ENCODE results near the gene E4F1. TPM values are rescaled to one million over a fixed set of nuclear protein-coding genes. Genes with fewer than 3 reads are reported as not detected.
"Not testable (repeated sequence)": the region's sequence is repeated elsewhere in the genome, so short reads cannot be mapped to it uniquely, and the experiment has no call there.

E4F1 gene
- total and polyA plus RNA-seq, 3 donors from 2014 or later, result 20.0 to 69.4 (median 57.4) TPM

DNA sequence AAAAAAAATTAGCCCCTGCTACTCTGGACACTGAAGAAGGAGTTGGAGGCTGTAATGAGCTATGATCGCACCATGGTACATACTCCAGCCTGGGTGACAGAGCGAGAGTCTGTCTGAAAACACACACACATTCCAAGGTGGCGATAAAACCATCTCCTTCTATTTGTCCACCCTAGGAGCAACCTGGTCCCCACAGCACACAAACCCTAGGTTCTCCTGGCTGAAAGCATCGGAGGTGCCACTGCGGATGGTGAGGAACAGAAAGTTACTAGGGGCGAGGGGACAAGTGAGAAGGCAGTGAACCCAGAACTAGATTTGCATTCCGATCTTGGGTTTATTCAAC, 29.4 kb downstream of the E4F1 start:
- H3K36me3 ChIP-seq (ENCODE audit: low read depth, missing control alignments), result no peaks in the 10 kb centered on the region
- TF ChIP-seq CTCF (IDR thresholded peaks at IDR 0.05) (no peak), POLR2A (IDR thresholded peaks at IDR 0.05) (no peak)
- H3K27me3 ChIP-seq, result no peaks in the 10 kb centered on the region
- intact Hi-C loops (cut with DNase I; ENCODE audit: low total_unique reads), result loop anchor here (10.0 kb wide), 1 partner anchor 98 kb away; the partner anchor contains the start of gene TRAF7
- 95 to 97% methylated on average over 7 of the region's 7 CpGs for WGBS, 2 donors
- no peaks in the 10 kb centered on the region for H3K9me3 ChIP-seq
- DNase-seq, result no peak
- no peak overlapping the region for H3K27ac ChIP-seq
- H3K4me1 ChIP-seq, result peaks cover 14% of the 10 kb centered on the region
- H3K4me3 ChIP-seq, result no peak overlapping the region

- no peaks in the 10 kb centered on the region for H3K27me3 ChIP-seq
- 80 to 86% methylated on average over 8 to 11 of the region's 11 CpGs for WGBS, 2 donors
- H3K4me3 ChIP-seq, result no peak overlapping the region
- H3K36me3 ChIP-seq (ENCODE audit: low read depth, missing control alignments), result no peaks in the 10 kb centered on the region
- no peaks in the 10 kb centered on the region for H3K9me3 ChIP-seq
- peaks cover 14% of the 10 kb centered on the region for H3K4me1 ChIP-seq
- H3K27ac ChIP-seq, result no peak overlapping the region
- intact Hi-C loops (cut with DNase I; ENCODE audit: low total_unique reads), result loop anchor here (10.0 kb wide), 1 partner anchor 98 kb away; the partner anchor contains the start of gene TRAF7
- TF ChIP-seq CTCF (IDR thresholded peaks at IDR 0.05) (no peak), POLR2A (IDR thresholded peaks at IDR 0.05) (no peak)
- DNase-seq, result no peak
Measured at GRCh38 chr16:2253293-2253692, 29.9 kb downstream of the E4F1 start.

GRCh38 chr16:2256531-2257140, 33.2 kb downstream of the E4F1 start:
- 78 to 86% methylated on average over 12 of the region's 12 CpGs for WGBS, 2 donors
- intact Hi-C loops (cut with DNase I; ENCODE audit: low total_unique reads), result loop anchor here (10.0 kb wide), 1 partner anchor 102 kb away; the partner anchor contains the start of gene TRAF7
- TF ChIP-seq POLR2A (IDR thresholded peaks at IDR 0.05), result no peak
- no peak for TF ChIP-seq CTCF (IDR thresholded peaks at IDR 0.05)
- Histone ChIP-seq H3K9me3 (no peaks in the 10 kb centered on the region), H3K36me3 (ENCODE audit: low read depth, missing control alignments) (no peaks in the 10 kb centered on the region), H3K27me3 (no peaks in the 10 kb centered on the region), H3K4me3 (no peak overlapping the region), H3K4me1 (peaks cover 8% of the 10 kb centered on the region), H3K27ac (no peak overlapping the region)
- DNase-seq, result no peak

DNA sequence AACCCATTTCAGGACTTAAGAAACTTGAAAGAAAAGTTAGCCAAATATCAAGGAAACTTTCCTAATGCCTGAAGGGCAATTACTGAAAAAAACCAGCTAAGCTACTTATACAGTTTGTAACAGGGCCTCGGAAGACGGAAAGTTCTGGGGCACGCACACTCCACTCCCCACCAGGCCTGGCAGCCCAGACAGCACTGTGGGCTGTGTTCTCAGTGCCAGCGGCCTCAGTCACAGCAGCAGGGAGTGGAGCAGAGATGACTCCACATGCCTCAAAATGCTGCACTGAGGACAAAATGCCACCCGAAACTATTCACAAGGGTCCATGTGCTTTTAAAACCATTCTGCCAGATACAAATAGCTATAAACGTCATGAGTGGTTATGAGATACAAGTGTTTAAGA, 34.3 kb downstream of the E4F1 start:
- Histone ChIP-seq H3K4me1 (no peaks in the 10 kb centered on the region), H3K27ac (no peak overlapping the region), H3K4me3 (no peak overlapping the region), H3K9me3 (no peaks in the 10 kb centered on the region), H3K36me3 (ENCODE audit: low read depth, missing control alignments) (no peaks in the 10 kb centered on the region), H3K27me3 (no peaks in the 10 kb centered on the region)
- no peak for TF ChIP-seq POLR2A (IDR thresholded peaks at IDR 0.05)
- no peak for TF ChIP-seq CTCF (IDR thresholded peaks at IDR 0.05)
- intact Hi-C loops (cut with DNase I; ENCODE audit: low total_unique reads), result loop anchor here (10.0 kb wide), 1 partner anchor 103 kb away; the partner anchor contains the start of gene TRAF7
- 85 to 90% methylated on average over 6 of the region's 6 CpGs for WGBS, 2 donors
- no peak for DNase-seq

GRCh38 chr16:2258530-2258929, 35.1 kb downstream of the E4F1 start:
- H3K4me1 ChIP-seq; H3K4me3 ChIP-seq; DNase-seq; H3K9me3 ChIP-seq; H3K36me3 ChIP-seq (ENCODE audit: low read depth, missing control alignments); H3K27ac ChIP-seq; H3K27me3 ChIP-seq: not testable (repeated sequence)
- intact Hi-C loops (cut with DNase I; ENCODE audit: low total_unique reads), result loop anchor here (10.0 kb wide), 1 partner anchor 104 kb away; the partner anchor contains the start of gene TRAF7
- WGBS, 2 donors, result 92 to 95% methylated on average over 7 of the region's 7 CpGs

Data from testis (tissue), 3 donors.